HG03354 (cell line): ENCODE results near the gene NARF.

Source experiments
- ATAC-seq: cut with Tn5 transposase; IDR thresholded peaks from one replicate; pipeline ENCODE4 v1.9.1; 2021; ENCODE audit warnings: mild to moderate bottlenecking; ENCODE audit not compliant: unreplicated experiment, poor library complexity, severe bottlenecking

Gene NARF

GRCh38 chr17:82432017-82432416 is 26.5 kb upstream of the NARF start:
- no peak for ATAC-seq

GRCh38 chr17:82433560-82434215 is 24.9 kb upstream of the NARF start:
- no peak for ATAC-seq

- no peak for ATAC-seq
These were observed 24.4 kb upstream of the NARF start for GRCh38 chr17:82434216-82434565.

- ATAC-seq: no peak
These were observed 23.4 kb upstream of the NARF start for GRCh38 chr17:82435103-82435502.

- ATAC-seq: no peak
These were observed 22.6 kb upstream of the NARF start for GRCh38 chr17:82435601-82436583.

- ATAC-seq: no peak
These were observed 21.8 kb upstream of the NARF start for GRCh38 chr17:82436601-82437324.

- ATAC-seq: no peak
These were observed 21.2 kb upstream of the NARF start for GRCh38 chr17:82437325-82437668.

- ATAC-seq: no peak
These were observed 19.9 kb upstream of the NARF start for GRCh38 chr17:82438401-82439193.

- ATAC-seq: no peak
These were observed 19.2 kb upstream of the NARF start for GRCh38 chr17:82439194-82439828.

- ATAC-seq: no peak
These were observed 18.6 kb upstream of the NARF start for GRCh38 chr17:82439829-82440365.

- no peak for ATAC-seq
These were observed 18.0 kb upstream of the NARF start for GRCh38 chr17:82440469-82440981.

- ATAC-seq: no peak
These were observed 17.4 kb upstream of the NARF start for GRCh38 chr17:82440991-82441627.

GRCh38 chr17:82441691-82442487 is 16.7 kb upstream of the NARF start:
- no peak for ATAC-seq

GRCh38 chr17:82442643-82443464 is 15.7 kb upstream of the NARF start:
- no peak for ATAC-seq

- no peak for ATAC-seq
These were observed 14.9 kb upstream of the NARF start for GRCh38 chr17:82443465-82444283.

GRCh38 chr17:82444284-82444893 is 14.2 kb upstream of the NARF start:
- ATAC-seq: no peak
